K562 (cell line): ENCODE results near the gene DTYMK. TPM values are rescaled to one million over a fixed set of nuclear protein-coding genes. Genes with fewer than 3 reads are reported as not detected.

Source experiments
- ATAC-seq: fragments of 200-7000 bp; cut with Tn5 transposase; 3 replicates; pipeline ENCODE4 v1.9.1; 2020; ENCODE audit warnings: moderate library complexity
- BruUV-seq: library from RNA; stranded (reverse); fragments of 400-500 nt; replicated peaks from 2 replicates; lab custom pipeline; 2021; lab: Mats Ljungman, UMichigan
- CTCF ChIA-PET: fragments of 300-600 bp; formaldehyde crosslinking; extraction: SDS; loops from one replicate; lab custom pipeline; 2021; ENCODE audit warnings: low intra/inter-chr PET ratio; lab: Yijun Ruan, JAX
- POLR2A ChIA-PET: fragments of 300-600, 350-650 bp; sonication (Branson Sonifier 250); formaldehyde crosslinking; extraction: SDS; loops from one replicate; lab custom pipeline; 2021; ENCODE audit warnings: antibody characterized with exemption, inconsistent platforms; lab: Yijun Ruan, JAX
- DNase-seq, 4 experiments: peaks; one replicate each; pipeline versions ENCODE4 v3.0.0 to v3.0.0-alpha.2; 2011 to 2018; ENCODE audit warnings: low spot score in 3 of 4, mixed read lengths in 3 of 4; ENCODE audit errors: extremely low read depth in 1 of 4
- FAIRE-seq: peaks from 2 replicates; lab custom pipeline; 2011; peaks lifted over from hg19 to GRCh38; lab: Jason Lieb, UNC
- H2AFZ ChIP-seq: 2 replicates; pipeline ENCODE4 v1.6.0; 2011; ENCODE audit warnings: low read depth, low read length, control low read depth, inconsistent platforms
- H3K27ac ChIP-seq: fragments of 200-600 bp; 3 replicates; pipeline ENCODE4 v1.8.0; 2011; ENCODE audit warnings: low read depth, mild to moderate bottlenecking, control low read depth, inconsistent platforms, low read length, moderate library complexity, mixed read lengths; ENCODE audit errors: extremely low read depth
- H3K27me3 ChIP-seq, 2 experiments: fragments of 300-600 bp in 1 of 2; 2 replicates in 1 of 2; 3 replicates in 1 of 2; pipeline versions ENCODE4 v1.6.0 to v1.8.0; 2011; ENCODE audit warnings: inconsistent platforms in 2 of 2, low read length in 2 of 2, mild to moderate bottlenecking in 1 of 2, mixed read lengths in 1 of 2, moderate library complexity in 1 of 2; ENCODE audit not compliant: control insufficient read depth in 2 of 2, insufficient read depth in 2 of 2
- H3K36me3 ChIP-seq: fragments of 300-600 bp; 3 replicates; pipeline ENCODE4 v1.8.0; 2011; ENCODE audit warnings: mild to moderate bottlenecking, low read length, inconsistent platforms; ENCODE audit not compliant: control insufficient read depth, insufficient read depth
- H3K4me1 ChIP-seq, 2 experiments: fragments of 200-600 bp in 1 of 2; replicated peaks in 1 of 2; 2 replicates in 1 of 2; 3 replicates in 1 of 2; pipeline versions ENCODE4 v1.5.1 to v1.8.0; 2011; ENCODE audit warnings: inconsistent platforms in 2 of 2, low read length in 2 of 2, mild to moderate bottlenecking in 1 of 2, mixed read lengths in 1 of 2, moderate library complexity in 1 of 2; ENCODE audit not compliant: control insufficient read depth in 2 of 2, insufficient read depth in 2 of 2
- H3K4me2 ChIP-seq: 2 replicates; pipeline ENCODE4 v1.6.1; 2011; ENCODE audit warnings: low read length, control low read depth, inconsistent platforms, mixed read lengths; ENCODE audit not compliant: insufficient read depth
- H3K4me3 ChIP-seq: fragments of 200-600 bp; sonication (generic), shearing (Covaris generic); 2 replicates; pipeline ENCODE4 v1.5.1; 2016; ENCODE audit warnings: control low read depth, inconsistent platforms
- H3K79me2 ChIP-seq: fragments of 200-600 bp; 3 replicates; pipeline ENCODE4 v1.8.0; 2011; ENCODE audit warnings: low read length, inconsistent platforms; ENCODE audit not compliant: control insufficient read depth, insufficient read depth
- H3K9ac ChIP-seq, 2 experiments: 2 replicates each; pipeline versions ENCODE4 v1.6.0 to v1.6.1; 2011; ENCODE audit warnings: low read depth in 2 of 2, low read length in 2 of 2, control low read depth in 1 of 2, inconsistent platforms in 1 of 2, mild to moderate bottlenecking in 1 of 2, mixed read lengths in 1 of 2; ENCODE audit not compliant: insufficient read depth in 1 of 2
- H3K9me1 ChIP-seq: one replicate; pipeline ENCODE4 v1.6.0; 2011; ENCODE audit warnings: inconsistent platforms, mild to moderate bottlenecking, low read length, moderate library complexity; ENCODE audit not compliant: control insufficient read depth, insufficient read depth
- H3K9me3 ChIP-seq: replicated peaks from 2 replicates; pipeline ENCODE4 v1.5.1; 2011; ENCODE audit warnings: low read depth, low read length, inconsistent platforms; ENCODE audit not compliant: control insufficient read depth, insufficient read depth
- H4K20me1 ChIP-seq: replicated peaks from 2 replicates; pipeline ENCODE4 v1.6.1; 2011; ENCODE audit warnings: low read length, inconsistent platforms, mixed read lengths; ENCODE audit not compliant: control insufficient read depth, insufficient read depth
- ATF4 ChIP-seq: fragments of 450-650 bp; formaldehyde crosslinking; IDR thresholded peaks from 2 replicates; pipeline ENCODE4 v1.4.0; 2022; ENCODE audit warnings: mild to moderate bottlenecking, moderate library complexity
- BRCA1 ChIP-seq, 2 experiments: fragments of 450-650 bp in 1 of 2; sonication (generic) in 1 of 2; formaldehyde crosslinking in 1 of 2; IDR thresholded peaks; 2 replicates each; pipeline versions ENCODE4 v1.5.0 to v1.6.1; 2017 to 2020; ENCODE audit warnings: mild to moderate bottlenecking in 1 of 2, missing genetic modification reagents in 1 of 2
- CHD1 ChIP-seq: fragments of 200-600 bp; sonication (generic); IDR thresholded peaks from one replicate; pipeline ENCODE4 v1.6.1; 2012; ENCODE audit warnings: mild to moderate bottlenecking, moderate library complexity, low read length, inconsistent platforms
- GTF2E2 ChIP-seq: fragments of 200-800 bp; sonication (Bioruptor generic); IDR thresholded peaks from 2 replicates; pipeline ENCODE4 v1.6.1; 2016; ENCODE audit warnings: missing genetic modification characterization, missing compliant biosample characterization
- KAT7 ChIP-seq: sonication (generic); formaldehyde crosslinking; IDR thresholded peaks from 2 replicates; pipeline ENCODE4 v1.8.0; 2022; ENCODE audit warnings: missing genetic modification reagents, mild to moderate bottlenecking, borderline replicate concordance
- MAZ ChIP-seq, 2 experiments: fragments of 450-650 bp in 1 of 2; sonication (generic) in 1 of 2; formaldehyde crosslinking; IDR thresholded peaks in 1 of 2; conservative IDR thresholded peaks in 1 of 2; 2 replicates each; pipeline versions ENCODE4 v1.4.0 to v1.5.0; 2020; ENCODE audit warnings: mild to moderate bottlenecking in 1 of 2, missing genetic modification reagents in 1 of 2
- RBM25 ChIP-seq: fragments of 200-400 bp; formaldehyde crosslinking; IDR thresholded peaks from 2 replicates; pipeline ENCODE4 v1.6.1; 2018; ENCODE audit warnings: low read length, low read depth, moderate library complexity; ENCODE audit not compliant: severe bottlenecking
- RBM34 ChIP-seq: fragments of 200-400 bp; formaldehyde crosslinking; IDR thresholded peaks from 2 replicates; pipeline ENCODE4 v1.6.1; 2018; ENCODE audit warnings: low read length, borderline replicate concordance; ENCODE audit not compliant: insufficient read depth
- SAFB ChIP-seq: fragments of 200-400 bp; formaldehyde crosslinking; IDR thresholded peaks from 2 replicates; pipeline ENCODE4 v1.6.1; 2017; ENCODE audit warnings: low read depth, low read length, borderline replicate concordance
- SAP30 ChIP-seq: fragments of 200-600 bp; sonication (generic); IDR thresholded peaks from 2 replicates; pipeline ENCODE4 v1.6.1; 2012; ENCODE audit warnings: borderline replicate concordance, low read depth, mild to moderate bottlenecking, moderate library complexity, low read length, control low read depth, inconsistent platforms; ENCODE audit not compliant: insufficient read depth, poor library complexity, severe bottlenecking
- SNRNP70 ChIP-seq: fragments of 200-400 bp; formaldehyde crosslinking; optimal IDR thresholded peaks from 2 replicates; pipeline ENCODE3; 2017; ENCODE audit warnings: low read depth, low read length
- ZBTB1 ChIP-seq: sonication (generic); formaldehyde crosslinking; IDR thresholded peaks from 2 replicates; pipeline ENCODE4 v1.8.1; 2023; ENCODE audit warnings: missing genetic modification reagents, low read depth, mild to moderate bottlenecking, borderline replicate concordance
- ZNF12 ChIP-seq: sonication (generic); formaldehyde crosslinking; IDR thresholded peaks from 2 replicates; pipeline ENCODE4 v1.4.0; 2020; ENCODE audit warnings: mild to moderate bottlenecking, missing genetic modification reagents
- ZNF507 ChIP-seq: conservative IDR thresholded peaks from 2 replicates; pipeline ENCODE4 v1.6.1; 2017; ENCODE audit warnings: missing genetic modification characterization, missing compliant biosample characterization
- ZNF696 ChIP-seq: fragments of 250-450 bp; sonication (Bioruptor Pico); conservative IDR thresholded peaks from 2 replicates; pipeline ENCODE4 v1.4.0; 2020; ENCODE audit warnings: mild to moderate bottlenecking, moderate library complexity
- ZNF740 ChIP-seq, 3 experiments: fragments of 200-800 bp in 1 of 3; sonication (Bioruptor generic) in 1 of 3; sonication (generic) in 1 of 3; formaldehyde crosslinking in 1 of 3; IDR thresholded peaks; 2 replicates each; pipeline versions ENCODE4 v1.6.1 to v1.8.0; 2016 to 2022; ENCODE audit warnings: mild to moderate bottlenecking in 2 of 3, missing compliant biosample characterization in 2 of 3, missing genetic modification characterization in 2 of 3, missing genetic modification reagents in 1 of 3
- WGBS: fragments of 100-300 bp; shearing (Covaris generic); methylation state at CpG from one replicate; pipeline ENCODE4 v1.1.6; 2016; ENCODE audit warnings: low coverage, mixed read lengths; ENCODE audit not compliant: insufficient coverage; ENCODE audit errors: missing lambda C conversion rate; 5-methylcytosine and 5-hydroxymethylcytosine counted together
- in situ Hi-C: fragments of 300-500 bp; cut with MboI; formaldehyde crosslinking; loops from 4 replicates; pipeline ENCODE4 v1.15.0; 2018; ENCODE audit warnings: inconsistent platforms, mixed read lengths
- intact Hi-C: fragments of 100-400 bp; cut with micrococcal nuclease; formaldehyde crosslinking; loops from 2 replicates; pipeline ENCODE4 v1.14.2; 2022
- polyA plus RNA-seq, 8 experiments: library from polyadenylated mRNA; depleted of rRNA in 4 of 8; stranded (reverse) in 5 of 8; unstranded in 3 of 8; fragments of >200 nt; fragmentation: Nextera tagmentation in 2 of 8; fragmentation: Illumina TruSeq in 1 of 8; extraction: Ambion mirVana in 2 of 8; extraction: Trizol in 1 of 8; gene quantifications; 2 replicates each; pipeline versions ENCODE4 v1.2.1 to v1.2.3, GENCODE V29; 2011 to 2014; ENCODE audit warnings: inconsistent platforms in 1 of 8, missing spikeins in 1 of 8
- total RNA-seq, 7 experiments: library from RNA; depleted of rRNA in 6 of 7; stranded (reverse); fragments of >200 nt in 6 of 7; fragmentation: Illumina TruSeq in 2 of 7; extraction: Trizol in 2 of 7; gene quantifications; 2 replicates each; pipeline versions ENCODE4 v1.2.1 to v1.2.3, GENCODE V29; 2011 to 2021; ENCODE audit warnings: low replicate concordance in 1 of 7

Gene DTYMK
- total and polyA plus RNA-seq, 9 of the 15 experiments (the other 6 are each of a cell fraction or from before 2014, with no cell fraction given) = 8.2 to 85.0 (median 47.9) TPM

GRCh38 chr2:241686324-241686649 lies 328 bp downstream of the DTYMK start:
- intact Hi-C loops = loop anchor here (5.0 kb wide), 1 partner anchor 46 kb away; the partner anchor contains the start of gene D2HGDH
- H3K9ac ChIP-seq = peak overlapping the region; percentile 94 to 95
- peak overlapping the region; percentile 68 for H2AFZ ChIP-seq
- peaks cover 49% of the 10 kb centered on the region for H3K79me2 ChIP-seq
- ATAC-seq (peak; percentile 12), FAIRE-seq (no peak), DNase-seq (peak in 1 of 4 experiments; percentile 34)
- H3K4me3 ChIP-seq = peak overlapping the region; percentile 97
- H3K9me1 ChIP-seq = no peaks in the 10 kb centered on the region
- CTCF ChIA-PET = no interaction called here
- H3K4me1 ChIP-seq = peaks cover 4 to 11% of the 10 kb centered on the region in 2 experiments; a peak in 4 of 5 replicates
- peaks cover 56% of the 10 kb centered on the region for H3K36me3 ChIP-seq
- H4K20me1 ChIP-seq = no peaks in the 10 kb centered on the region
- POLR2A ChIA-PET = interaction anchor here (0.7 to 1.5 kb wide), 6 partner anchors 8 to 27 kb away, joined by 3 to 9 read pairs (median 5); partner anchors contain the start of gene ING5
- in situ Hi-C loops = no loop called here
- H3K4me2 ChIP-seq = peak overlapping the region; percentile 78
- peak overlapping the region; percentile 95 for H3K27ac ChIP-seq
- TF ChIP-seq CHD1 = peak; percentile 29
- TF ChIP-seq GTF2E2 = 0 out of 2 replicates have a peak, but pooled peaks have one; percentile 12
- TF ChIP-seq SNRNP70 = no peak
- TF ChIP-seq SAP30 = peak; percentile 69
- no peak for TF ChIP-seq RBM25
- no peak for TF ChIP-seq MAZ (CRISPR knock-in tag; conservative IDR thresholded peaks at IDR 0.05 in 1 of 2, IDR thresholded peaks at IDR 0.05 in 1 of 2)
- TF ChIP-seq BRCA1 (IDR thresholded peaks at IDR 0.05) = no peak
- no peak for TF ChIP-seq BRCA1 (CRISPR knock-in tag; IDR thresholded peaks at IDR 0.05)
- TF ChIP-seq ZNF740 (CRISPR knock-in tag; IDR thresholded peaks at IDR 0.05) = no peak
- no peak for TF ChIP-seq ZNF740 (tag; IDR thresholded peaks at IDR 0.05)
- TF ChIP-seq SAFB = 0 out of 2 replicates have a peak, but pooled peaks have one; percentile 25
- TF ChIP-seq ZNF12 = no peak
- no peak for TF ChIP-seq ATF4 (CRISPR knock-in tag)
- no peak for TF ChIP-seq ZNF696 (CRISPR knock-in tag)
- 0 out of 2 replicates have a peak, but pooled peaks have one; percentile 5 for TF ChIP-seq RBM34
- peak; percentile 63; the same call in 1 of the 2 replicates for TF ChIP-seq ZBTB1 (CRISPR knock-in tag)
- peak; percentile 48; the same call in 1 of the 2 replicates for TF ChIP-seq KAT7 (CRISPR knock-in tag)
- no peak for TF ChIP-seq ZNF507 (tag)
- no peaks in the 10 kb centered on the region for H3K27me3 ChIP-seq
- under 1% methylated on average over 26 of the region's 37 CpGs for WGBS
- no peaks in the 10 kb centered on the region for H3K9me3 ChIP-seq
- no TSS peak for BruUV-seq
